Measurements from ENCODE around the gene UNC13B. TPM values are rescaled to one million over a fixed set of nuclear protein-coding genes. Genes with fewer than 3 reads are reported as not detected.

UNC13B gene
- total RNA-seq, 1 experiment from 2014 or later = 48.2 TPM

- Histone ChIP-seq H3T11ph (ENCODE audit: low read length) (no peak overlapping the region), H3K9me3 (ENCODE audit: control insufficient read depth, low read depth, low read length) (no peaks in the 10 kb centered on the region), H3K4ac (ENCODE audit: low read depth, low read length) (no peak overlapping the region), H3K23ac (ENCODE audit: insufficient read length, low read depth, low read length) (no peak overlapping the region), H3K4me2 (ENCODE audit: insufficient read depth, insufficient read length, low read length) (no peak overlapping the region), H2BK5ac (ENCODE audit: insufficient read length, low read length) (no peak overlapping the region), H4K91ac (ENCODE audit: insufficient read length, low read depth, low read length) (no peak overlapping the region), H3K27ac (ENCODE audit: insufficient read length, low read depth, low read length) (no peak overlapping the region), H4K5ac (ENCODE audit: insufficient read length, low read depth, low read length) (no peak overlapping the region), H2AFZ (ENCODE audit: low read length) (no peak overlapping the region), H2BK120ac (ENCODE audit: low read depth, low read length, poor library complexity, severe bottlenecking) (no peak overlapping the region), H3K56ac (ENCODE audit: insufficient read length, low read depth, low read length) (no peak overlapping the region), H3K79me1 (ENCODE audit: insufficient read depth, low read depth, low read length, poor library complexity, severe bottlenecking) (no peaks in the 10 kb centered on the region), H4K20me1 (ENCODE audit: control insufficient read depth, insufficient read depth, insufficient read length) (no peaks in the 10 kb centered on the region), H3K4me1 (ENCODE audit: insufficient read depth, low read length) (no peaks in the 10 kb centered on the region), H4K8ac (replicated peaks; ENCODE audit: insufficient read length, low read depth, low read length) (no peak overlapping the region), H2BK20ac (ENCODE audit: low read depth, low read length, poor library complexity, severe bottlenecking) (no peak overlapping the region), H3K23me2 (ENCODE audit: insufficient read length, low read depth, low read length, poor library complexity, severe bottlenecking) (no peaks in the 10 kb centered on the region), H3K14ac (ENCODE audit: insufficient read depth, low read length) (no peak overlapping the region), H3K9ac (ENCODE audit: extremely low read depth, insufficient read length, low read length) (no peak overlapping the region), H2AK5ac (ENCODE audit: insufficient read length, low read length) (no peak overlapping the region), H2BK15ac (ENCODE audit: low read depth, low read length) (no peak overlapping the region), H3K18ac (ENCODE audit: insufficient read length, low read depth, low read length) (no peak overlapping the region), H3K27me3 (ENCODE audit: insufficient read depth, low read length) (no peaks in the 10 kb centered on the region), H3K79me2 (ENCODE audit: insufficient read depth, low read length) (no peaks in the 10 kb centered on the region), H2BK12ac (ENCODE audit: insufficient read length, low read depth, low read length) (no peak overlapping the region)
- no peak for DNase-seq
- H3K9me3 Mint-ChIP-seq = peaks cover 0 to 2% of the 10 kb centered on the region in 2 experiments; a peak in 1 of 5 replicates
- no peaks in the 10 kb centered on the region for H3K27me3 Mint-ChIP-seq (ENCODE audit: low read depth)
- no CpG with 5 or more reads among the region's 1 CpG for WGBS (ENCODE audit: extremely low coverage, insufficient read length, low lambda C conversion rate)
- no peak overlapping the region for H3K4me3 Mint-ChIP-seq
- peaks cover 5% of the 10 kb centered on the region in 2 experiments; a peak in 2 of 4 replicates for H3K4me1 Mint-ChIP-seq
- peaks cover 4 to 10% (median 9%) of the 10 kb centered on the region in 3 experiments; a peak in 4 of 7 replicates for H3K36me3 Mint-ChIP-seq (ENCODE audit: insufficient read depth in 1 of 3, low read depth in 3 of 3)
- no peak for TF ChIP-seq CTCF (conservative IDR thresholded peaks at IDR 0.05)
- no peak overlapping the region for H3K27ac Mint-ChIP-seq
These were observed 156.9 kb downstream of the UNC13B start for GRCh38 chr9:35318741-35319140.
